Activated T-helper 1 cell treated with anti-CD3 and anti-CD28 coated beads, Interleukin-2, amount 50 U/mL, for 16 hours (primary cell): Measurements from ENCODE around the gene FXN.
"Not testable (repeated sequence)": the region's sequence is repeated elsewhere in the genome, so short reads cannot be mapped to it uniquely, and the experiment has no call there.

ENCODE experiments used
- DNase-seq, 2 donors: peaks; one replicate each; pipeline ENCODE4 v3.0.0-alpha.2; 2020; ENCODE audit warnings: low read depth in 1 of 2, low spot score in 1 of 2

The FXN gene

DNA sequence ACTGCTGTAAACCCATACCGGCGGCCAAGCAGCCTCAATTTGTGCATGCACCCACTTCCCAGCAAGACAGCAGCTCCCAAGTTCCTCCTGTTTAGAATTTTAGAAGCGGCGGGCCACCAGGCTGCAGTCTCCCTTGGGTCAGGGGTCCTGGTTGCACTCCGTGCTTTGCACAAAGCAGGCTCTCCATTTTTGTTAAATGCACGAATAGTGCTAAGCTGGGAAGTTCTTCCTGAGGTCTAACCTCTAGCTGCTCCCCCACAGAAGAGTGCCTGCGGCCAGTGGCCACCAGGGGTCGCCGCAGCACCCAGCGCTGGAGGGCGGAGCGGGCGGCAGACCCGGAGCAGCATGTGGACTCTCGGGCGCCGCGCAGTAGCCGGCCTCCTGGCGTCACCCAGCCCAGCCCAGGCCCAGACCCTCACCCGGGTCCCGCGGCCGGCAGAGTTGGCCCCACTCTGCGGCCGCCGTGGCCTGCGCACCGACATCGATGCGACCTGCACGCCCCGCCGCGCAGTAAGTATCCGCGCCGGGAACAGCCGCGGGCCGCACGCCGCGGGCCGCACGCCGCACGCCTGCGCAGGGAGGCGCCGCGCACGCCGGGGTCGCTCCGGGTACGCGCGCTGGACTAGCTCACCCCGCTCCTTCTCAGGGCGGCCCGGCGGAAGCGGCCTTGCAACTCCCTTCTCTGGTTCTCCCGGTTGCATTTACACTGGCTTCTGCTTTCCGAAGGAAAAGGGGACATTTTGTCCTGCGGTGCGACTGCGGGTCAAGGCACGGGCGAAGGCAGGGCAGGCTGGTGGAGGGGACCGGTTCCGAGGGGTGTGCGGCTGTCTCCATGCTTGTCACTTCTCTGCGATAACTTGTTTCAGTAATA, at the start of gene FXN:
Gene FXN (plus strand): TSS at position 315 of the 871 bp plus-strand sequence. CDS start 31 bp downstream, at position 346.
- DNase-seq: peak; percentile 71 to 77

DNA sequence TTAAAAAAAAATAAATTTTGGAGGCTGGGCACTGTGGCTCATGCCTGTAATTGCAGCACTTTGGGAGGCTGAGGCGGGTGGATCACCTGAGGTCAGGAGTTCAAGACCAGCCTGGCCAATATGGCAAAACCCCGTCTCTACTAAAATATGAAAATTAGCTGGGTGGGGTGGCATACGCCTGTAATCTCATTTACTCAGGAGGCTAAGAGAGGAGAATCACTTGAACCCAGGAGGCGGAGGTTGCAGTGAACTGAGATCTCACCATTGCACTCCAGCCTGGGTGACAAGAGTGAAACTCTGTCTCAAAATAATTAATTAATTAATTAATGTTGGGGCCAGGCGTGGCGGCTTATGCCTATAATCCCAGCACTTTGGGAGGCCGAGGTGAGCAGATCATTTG, 48.6 kb upstream of the FXN start:
- not testable (repeated sequence) for DNase-seq

DNA sequence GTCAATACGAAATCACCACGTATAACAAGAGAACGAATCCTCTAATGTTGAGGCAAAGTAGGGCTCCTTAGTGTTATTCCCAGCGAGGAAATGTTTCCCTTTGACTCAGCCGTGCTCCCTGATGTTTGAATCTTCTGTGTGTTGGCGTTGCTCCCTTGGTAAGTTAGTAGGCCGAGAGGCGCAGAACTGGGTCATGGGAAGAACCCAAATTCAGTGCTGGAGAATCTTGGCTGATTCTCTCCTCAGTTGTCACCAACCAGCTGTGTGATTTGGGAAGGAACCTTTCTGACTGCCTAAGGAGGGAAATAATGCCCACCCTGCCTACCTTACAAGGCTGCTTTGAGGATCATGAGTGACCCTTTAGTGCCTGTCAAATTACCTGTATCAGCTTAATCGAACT, 44.1 kb upstream of the FXN start:
- DNase-seq: no peak

DNA sequence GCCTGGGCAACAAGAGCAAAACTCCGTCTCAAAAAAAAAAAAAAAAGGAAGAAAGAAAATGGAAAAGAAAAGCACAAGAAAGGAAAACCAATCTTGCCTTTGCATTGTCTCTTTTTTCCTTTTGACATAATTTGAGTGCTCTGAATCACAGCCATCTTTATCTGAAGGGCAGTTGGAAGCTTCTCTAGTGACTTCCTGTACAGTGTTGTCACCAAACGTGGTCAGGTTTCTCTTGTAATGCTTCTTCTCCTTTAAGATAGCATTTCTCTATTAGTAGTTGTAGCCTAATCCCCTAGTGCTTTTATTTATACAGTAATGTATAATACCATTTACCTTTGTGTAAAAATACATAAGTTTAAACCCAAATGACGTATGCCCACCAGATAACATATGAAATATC, 39.8 kb upstream of the FXN start:
- no peak for DNase-seq

DNA sequence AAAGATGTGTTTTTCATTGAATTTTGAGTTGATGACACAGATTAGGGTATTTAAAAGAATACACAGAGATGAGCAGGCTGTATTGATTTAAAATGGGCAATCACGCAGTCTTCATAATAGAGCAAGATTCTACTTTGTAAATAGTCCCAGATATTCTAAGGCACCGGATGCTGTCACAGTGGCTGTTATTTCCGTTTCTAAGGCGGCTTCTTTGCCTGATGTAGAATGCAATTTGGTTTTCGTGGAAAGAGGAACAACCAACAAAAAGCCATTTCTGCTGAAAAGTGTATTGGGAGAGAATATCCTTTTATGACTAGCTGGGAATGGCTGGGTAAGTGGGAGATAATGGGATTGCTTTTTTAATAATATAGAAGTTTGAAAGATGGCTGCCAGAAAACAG, 39.1 kb upstream of the FXN start:
- no peak for DNase-seq

DNA sequence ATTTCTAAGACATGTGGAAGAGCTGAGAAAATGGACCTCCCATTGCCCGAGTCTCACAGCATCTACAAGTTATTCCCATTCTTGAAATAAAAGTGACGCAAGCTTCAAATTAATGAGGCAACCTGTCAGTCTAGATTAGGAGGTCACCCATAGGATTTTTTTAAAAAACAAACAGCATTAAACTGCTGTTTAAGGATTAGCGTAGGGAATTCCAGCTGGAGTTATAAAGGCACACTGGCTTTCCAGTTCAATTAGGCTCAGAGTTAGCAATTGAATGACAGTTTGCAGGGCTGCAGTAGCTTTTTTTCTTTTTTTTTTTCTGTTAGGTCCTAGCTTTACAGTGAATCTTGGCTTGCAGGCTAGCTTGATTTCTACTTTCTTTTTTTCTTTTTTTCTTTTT, 37.9 kb upstream of the FXN start:
- DNase-seq: no peak

DNA sequence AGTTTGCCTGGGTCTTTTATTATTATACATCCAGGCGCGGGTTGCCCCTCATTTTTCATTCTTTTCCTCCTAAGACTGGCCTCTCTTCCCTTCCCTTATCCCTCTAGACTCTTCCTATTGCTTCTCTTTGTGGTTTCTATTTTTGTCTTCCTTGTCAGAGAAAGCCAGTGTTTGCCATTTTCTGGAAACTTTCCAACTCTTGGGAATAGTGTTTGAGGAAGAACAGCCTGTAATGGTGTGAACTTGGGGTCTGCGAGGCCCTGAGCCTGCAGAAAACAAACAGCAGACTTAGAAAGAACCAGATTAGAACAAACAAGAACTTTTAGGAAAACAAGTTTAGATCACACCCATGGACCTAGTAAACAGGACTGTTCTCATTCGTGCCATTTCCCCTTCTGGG, 37.2 kb upstream of the FXN start:
- DNase-seq: no peak

DNA sequence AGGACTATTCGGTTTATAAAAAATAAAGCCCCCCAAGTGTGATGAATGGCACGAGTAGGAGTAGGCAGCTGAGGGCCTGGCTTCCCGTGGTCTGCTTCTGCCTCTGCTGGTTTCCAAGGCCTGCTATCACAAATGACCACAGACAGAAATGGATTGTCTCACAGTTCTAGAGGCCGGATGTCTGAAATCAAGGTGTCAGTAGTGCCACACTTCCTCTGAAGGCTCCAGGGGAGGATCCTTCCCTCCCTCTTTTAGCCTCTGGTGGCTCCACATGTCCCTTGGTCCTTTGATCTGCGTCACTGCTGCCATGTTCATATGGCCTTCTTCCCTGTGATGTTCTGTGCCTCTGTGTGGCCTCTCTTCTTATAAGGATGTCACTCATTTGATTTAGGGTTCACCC, 36.7 kb upstream of the FXN start:
- DNase-seq: no peak

DNA sequence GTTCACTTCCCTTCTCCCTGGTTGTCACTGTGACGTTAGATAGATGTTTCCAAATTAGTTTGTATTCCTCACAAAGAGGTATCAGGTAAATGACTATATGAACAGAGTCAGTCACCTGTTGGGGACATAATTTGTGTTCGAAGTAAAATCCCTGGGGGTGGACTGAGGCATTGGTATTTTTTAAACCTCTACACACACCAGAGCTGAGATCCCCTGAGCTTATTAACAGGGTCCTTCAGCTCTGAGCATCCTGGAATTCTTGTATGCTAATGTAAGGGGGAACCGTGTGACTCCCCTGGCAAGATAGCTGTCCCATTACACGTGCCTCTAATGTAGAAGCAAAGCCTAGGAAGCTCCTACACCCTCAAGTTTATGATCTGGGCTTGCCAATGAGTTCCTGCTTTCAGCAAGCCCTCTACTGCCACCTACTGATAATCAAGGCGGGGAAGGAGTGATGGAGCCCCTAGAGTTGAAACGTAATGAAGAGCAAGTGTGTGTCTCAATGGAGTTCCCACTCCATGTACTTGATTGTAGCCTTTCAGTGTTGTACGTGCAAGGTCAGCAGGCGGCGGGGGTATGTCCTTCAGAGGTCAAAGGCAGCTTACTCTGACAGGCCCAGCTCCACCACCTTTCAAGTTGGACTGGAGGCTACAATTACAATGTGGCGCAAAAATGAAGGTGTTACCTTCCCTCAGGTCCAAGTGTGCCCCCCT, 36.0 kb upstream of the FXN start:
- DNase-seq: peak in 1 of 2 donors; percentile 34

DNA sequence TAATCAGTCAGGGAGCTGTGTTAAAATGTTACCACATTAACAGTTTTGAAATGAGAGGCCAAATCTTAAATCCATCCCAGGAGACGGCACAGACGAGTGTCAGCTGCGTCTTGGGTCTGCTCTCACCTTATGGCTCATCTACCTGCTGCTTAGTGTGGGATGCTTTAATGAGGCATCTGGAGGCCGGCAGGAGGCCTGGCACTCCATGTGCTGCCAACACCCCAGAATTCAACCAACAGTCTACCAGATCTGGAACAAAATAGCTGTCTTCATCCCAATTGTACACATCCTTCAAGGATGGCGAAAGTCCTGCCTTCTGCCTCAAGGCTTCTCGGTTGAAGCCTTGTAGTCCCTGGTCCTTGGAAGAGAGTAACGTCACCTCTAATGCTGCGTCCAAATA, 33.6 kb upstream of the FXN start:
- no peak for DNase-seq

DNA sequence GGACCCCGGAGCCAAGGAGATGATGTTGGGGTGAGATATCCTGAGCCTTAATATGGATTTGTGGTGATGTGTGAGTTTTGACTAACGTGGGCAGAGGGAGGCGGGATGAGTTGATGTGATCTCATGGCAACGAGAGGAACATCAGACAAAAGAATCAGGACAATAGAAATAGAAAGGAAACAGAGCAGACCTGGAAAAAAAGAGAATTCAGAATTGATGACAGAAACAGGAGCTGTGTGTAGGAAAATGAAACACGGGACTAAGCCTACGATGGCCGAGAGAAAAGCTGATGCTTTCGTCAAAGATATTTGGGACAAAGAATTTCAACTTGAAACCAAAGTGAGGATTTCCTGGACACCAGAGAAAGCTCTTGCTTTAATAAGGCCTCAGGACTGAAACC, 32.5 kb upstream of the FXN start:
- no peak for DNase-seq

DNA sequence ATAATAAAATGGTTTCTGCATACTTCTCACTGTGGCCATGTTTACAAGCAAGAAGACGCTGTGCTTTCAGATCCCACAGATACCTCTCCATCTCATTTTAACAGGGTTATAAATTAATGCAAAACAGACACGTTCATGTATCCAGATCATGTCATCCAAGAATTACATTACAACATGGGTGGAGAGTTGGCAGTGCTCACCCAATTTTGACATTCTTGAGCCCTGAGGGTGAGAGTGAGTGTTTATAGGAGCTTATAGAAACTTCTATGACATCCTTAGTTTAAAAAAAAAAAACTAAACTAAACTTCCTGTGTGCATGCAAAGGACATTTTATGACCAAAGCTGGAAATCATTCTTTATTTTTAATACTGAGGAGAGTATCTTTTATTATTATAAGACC, 30.7 kb upstream of the FXN start:
- no peak for DNase-seq

DNA sequence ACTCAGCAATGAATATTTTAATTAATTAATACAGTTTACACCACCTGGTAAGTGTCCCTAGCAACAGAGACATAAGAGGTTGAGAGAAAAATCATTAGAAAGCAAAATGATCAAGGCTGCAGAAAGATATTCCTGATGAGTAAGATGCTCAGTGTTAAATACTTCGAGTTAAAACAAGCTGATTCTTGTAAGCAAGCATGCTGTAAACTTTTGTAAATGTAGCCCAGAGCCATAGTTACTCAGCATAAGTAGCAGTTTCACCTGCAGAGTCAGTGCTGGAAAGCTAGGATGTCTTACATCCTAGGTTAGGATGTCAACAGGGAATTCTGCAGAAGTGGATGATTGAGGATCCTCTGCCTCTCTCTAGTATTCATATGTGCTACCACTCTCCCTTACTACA, 25.8 kb upstream of the FXN start:
- no peak for DNase-seq

DNA sequence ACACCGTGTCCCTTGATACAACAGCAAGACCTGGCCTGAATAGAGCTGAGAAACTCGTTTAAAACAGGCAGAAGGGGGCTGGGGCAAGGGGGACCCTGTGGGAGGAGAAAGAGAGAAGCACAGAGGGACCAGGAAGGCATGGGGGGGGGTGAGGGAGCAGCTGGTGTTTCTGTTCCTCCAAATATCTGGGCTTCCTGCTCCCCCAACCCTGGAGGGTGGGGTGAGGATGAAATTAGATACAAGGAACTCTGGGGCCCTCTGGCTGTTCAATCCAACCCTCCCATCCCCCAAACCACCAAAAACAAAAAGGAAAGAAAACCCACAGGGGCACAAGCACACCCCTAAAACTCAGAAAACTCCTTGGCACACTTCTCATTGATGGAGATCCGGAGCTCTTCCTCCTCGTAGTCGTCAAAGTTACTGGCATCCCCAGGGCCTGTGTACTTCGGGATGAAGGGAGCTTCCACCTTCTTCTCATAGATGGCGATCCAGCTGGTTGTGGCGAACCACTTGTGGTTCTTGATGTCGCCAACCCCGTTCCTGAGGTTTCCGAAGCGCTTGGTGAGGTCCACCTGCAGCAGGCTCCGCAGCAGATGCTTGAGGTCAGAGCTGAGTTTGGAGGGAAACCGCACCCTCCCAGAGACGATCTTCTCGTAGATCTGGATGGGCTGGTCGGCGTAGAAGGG, 22.7 kb upstream of the FXN start:
- no peak for DNase-seq

DNA sequence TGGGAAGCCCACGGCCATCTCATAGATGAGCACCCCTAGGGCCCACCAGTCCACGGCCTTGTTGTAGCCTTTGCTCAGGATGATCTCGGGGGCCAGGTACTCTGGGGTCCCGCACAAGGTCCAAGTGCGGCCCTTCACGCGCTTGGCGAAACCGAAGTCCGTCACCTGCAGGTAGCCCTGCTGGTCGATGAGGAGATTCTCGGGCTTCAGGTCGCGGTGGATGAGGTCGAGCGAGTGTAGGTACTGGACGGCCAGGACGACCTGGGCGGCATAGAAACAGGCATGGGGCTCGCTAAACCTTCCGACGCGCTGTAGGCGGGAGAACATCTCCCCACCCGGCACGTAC, 22.2 kb upstream of the FXN start:
- DNase-seq: no peak

DNA sequence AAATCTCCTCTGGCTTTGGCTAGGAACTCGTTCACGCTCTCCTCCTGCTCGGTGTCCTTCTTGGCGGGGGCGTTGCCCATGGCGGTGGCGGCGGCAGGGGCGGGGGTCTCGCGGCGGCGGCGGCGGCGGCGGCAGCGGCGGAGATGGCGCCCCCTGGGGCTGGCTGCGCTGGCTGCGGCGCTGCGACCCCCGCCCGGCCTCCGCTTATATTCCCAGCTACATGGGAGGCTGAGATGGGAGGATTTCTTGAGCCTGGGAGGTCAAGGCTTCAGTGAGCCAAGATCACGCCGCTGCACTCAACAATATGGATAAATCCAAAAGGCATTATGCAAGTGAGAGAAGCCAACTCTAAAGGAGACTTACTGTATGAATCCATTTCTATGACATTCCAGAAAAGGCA, 21.5 kb upstream of the FXN start, which contains the start of gene PRKACG:
Gene PRKACG (minus strand): TSS at position 101 of the 400 bp plus-strand sequence. CDS start 21 bp downstream, at position 80.
- DNase-seq: no peak

DNA sequence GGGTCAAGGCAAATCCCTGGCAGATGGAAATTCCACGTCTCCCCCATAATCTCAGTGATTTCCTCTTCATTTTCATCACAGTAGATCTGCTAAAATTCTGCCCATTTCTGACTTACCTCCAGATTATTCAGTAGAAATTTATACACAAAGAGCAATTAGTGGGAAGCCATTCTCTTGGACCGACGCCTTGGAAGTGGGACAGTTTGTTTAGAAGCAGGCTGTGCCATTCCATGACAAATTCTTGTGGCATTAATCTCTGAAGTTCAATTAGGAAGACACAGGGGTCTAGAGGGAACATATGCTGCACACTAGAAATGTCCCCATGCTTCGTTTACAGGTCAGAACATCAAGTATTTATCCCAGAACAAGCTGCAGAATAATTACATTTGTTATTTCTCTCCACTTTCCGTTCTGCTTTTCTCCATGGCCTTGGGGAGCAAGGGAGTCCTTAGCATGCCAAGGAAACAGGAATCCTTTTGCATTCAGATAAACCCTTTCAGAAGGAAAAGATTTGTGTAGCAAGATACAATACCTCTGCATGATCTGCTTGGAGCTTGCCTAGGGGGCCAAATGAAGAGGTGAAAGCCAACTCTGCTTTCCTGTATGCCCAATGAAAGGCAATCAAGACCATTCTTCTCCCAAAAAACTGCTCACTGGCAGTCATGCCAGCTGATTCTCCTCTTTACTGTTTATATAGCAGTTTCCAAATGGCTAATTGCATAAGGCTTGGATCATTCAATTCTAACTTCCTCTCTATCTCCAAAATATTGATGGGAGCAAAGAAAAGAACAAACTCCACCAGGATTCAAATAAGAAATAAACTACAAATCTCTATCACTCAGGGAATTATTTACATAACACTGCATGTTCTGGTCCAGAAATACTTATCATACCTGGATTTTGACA, 19.1 kb upstream of the FXN start:
- no peak for DNase-seq

DNA sequence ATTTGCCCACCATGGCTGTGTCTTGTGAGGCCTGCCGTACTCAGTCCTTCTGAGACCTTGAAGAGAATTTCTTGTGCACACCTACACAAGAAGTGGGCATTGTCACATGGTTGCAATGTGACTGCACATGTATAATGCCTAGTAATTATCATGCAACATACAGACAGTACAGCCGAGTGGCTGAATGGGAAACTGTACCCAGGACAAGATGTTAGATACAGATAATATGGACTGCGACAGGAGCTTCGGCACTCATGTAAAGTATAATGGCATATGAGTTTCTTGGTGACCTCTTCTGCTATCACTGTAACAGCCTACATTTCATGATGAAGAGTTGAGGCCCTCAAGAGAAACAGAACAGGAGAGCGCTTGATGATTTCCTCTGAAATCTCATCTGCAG, 16.8 kb upstream of the FXN start:
- DNase-seq: no peak

DNA sequence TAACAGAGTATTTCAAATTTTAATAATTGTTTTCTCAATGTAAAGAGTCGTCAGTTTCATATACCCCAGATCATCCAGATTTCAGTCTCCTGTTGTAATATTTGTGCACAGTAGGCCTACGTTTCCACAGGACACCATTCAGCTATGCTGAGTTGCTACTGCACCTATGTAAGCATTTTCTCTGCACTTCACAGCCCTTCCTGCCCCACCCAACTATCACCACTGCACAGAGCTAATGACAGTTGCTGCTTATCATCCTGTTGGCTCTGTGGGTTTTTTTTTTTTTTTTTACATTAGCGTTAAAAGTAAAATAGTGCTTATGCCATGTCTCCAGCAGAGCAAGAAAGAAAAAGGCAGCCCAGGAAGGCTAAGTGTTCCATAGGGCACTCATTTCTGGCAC, 15.7 kb upstream of the FXN start:
- no peak for DNase-seq

DNA sequence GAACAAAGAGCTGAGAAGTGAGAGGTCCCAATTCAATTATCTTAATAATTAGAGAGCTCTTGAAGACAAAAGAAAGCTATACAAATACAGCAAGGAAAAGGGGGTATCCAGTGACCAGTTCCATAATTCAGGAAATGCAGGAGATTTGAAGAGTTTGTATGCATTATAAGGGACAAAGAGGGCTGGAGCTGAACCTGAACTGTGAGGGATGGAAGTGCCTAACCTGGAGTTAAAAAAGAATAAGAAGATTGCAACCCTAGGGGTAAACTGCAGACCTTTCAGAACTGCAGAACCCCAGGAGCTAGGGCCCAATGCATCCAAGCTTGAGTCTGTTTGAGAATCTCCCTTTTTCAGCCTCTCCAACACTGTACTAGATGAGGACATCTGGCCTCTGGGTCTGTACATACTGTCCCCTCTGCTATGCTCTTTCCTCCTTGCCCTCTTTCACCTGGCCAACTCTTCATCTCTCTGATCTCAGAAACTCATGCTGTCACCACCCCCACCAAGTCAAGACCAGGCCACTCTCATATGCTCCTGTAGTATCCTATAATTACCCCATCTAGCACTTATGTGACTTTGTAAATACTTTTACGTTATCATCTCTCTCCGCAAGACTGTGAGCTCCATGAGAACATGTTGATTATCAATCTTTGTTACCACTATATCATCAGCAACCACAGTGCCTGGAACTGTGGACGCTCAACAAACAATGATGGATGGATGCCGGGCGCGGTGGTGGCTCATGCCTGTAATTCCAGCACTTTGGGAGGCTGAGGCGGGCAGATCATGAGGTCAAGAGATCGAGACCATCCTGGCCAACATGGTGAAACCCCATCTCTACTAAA, 15.0 kb upstream of the FXN start:
- DNase-seq: no peak
